SJSA1 (cell line): Measurements from ENCODE around the gene NUDT3. TPM values are rescaled to one million over a fixed set of nuclear protein-coding genes. Genes with fewer than 3 reads are reported as not detected.
"Not testable (repeated sequence)": the region's sequence is repeated elsewhere in the genome, so short reads cannot be mapped to it uniquely, and the experiment has no call there.

Experiments
- DNase-seq, 2 experiments: peaks; one replicate each; pipeline ENCODE4 v3.0.0-alpha.2; 2015 to 2020; ENCODE audit warnings: low spot score in 2 of 2, low read depth in 1 of 2
- H3K27ac ChIP-seq: fragments of 250-450 bp; sonication (Bioruptor Pico); 2 replicates; pipeline ENCODE4 v1.5.1; 2020; ENCODE audit warnings: mild to moderate bottlenecking, moderate library complexity
- H3K27me3 ChIP-seq: fragments of 250-450 bp; sonication (Bioruptor Pico); replicated peaks from 2 replicates; pipeline ENCODE4 v1.5.1; 2020; ENCODE audit warnings: mild to moderate bottlenecking, moderate library complexity
- H3K36me3 ChIP-seq: fragments of 250-450 bp; sonication (Bioruptor Pico); 2 replicates; pipeline ENCODE4 v1.5.1; 2020; ENCODE audit warnings: mild to moderate bottlenecking
- H3K4me1 ChIP-seq: fragments of 250-450 bp; sonication (Bioruptor Pico); replicated peaks from 2 replicates; pipeline ENCODE4 v1.6.1; 2021; ENCODE audit warnings: mild to moderate bottlenecking
- H3K4me3 ChIP-seq: fragments of 250-450 bp; sonication (Bioruptor Pico); 2 replicates; pipeline ENCODE4 v1.5.1; 2020; ENCODE audit warnings: mild to moderate bottlenecking
- H3K9me3 ChIP-seq: fragments of 250-450 bp; sonication (Bioruptor Pico); replicated peaks from 2 replicates; pipeline ENCODE4 v1.5.1; 2020; ENCODE audit warnings: mild to moderate bottlenecking
- total RNA-seq: library from RNA; depleted of rRNA; stranded (reverse); fragments of >200 nt; shearing (Covaris generic); gene quantifications from 2 replicates; pipeline ENCODE4 v1.2.3, GENCODE V29; 2014

NUDT3 gene
- total RNA-seq, 1 experiment from 2014 or later, result 20.2 TPM

- H3K9me3 ChIP-seq, result no peaks in the 10 kb centered on the region
- H3K36me3 ChIP-seq, result peaks cover 1% of the 10 kb centered on the region
- no peak overlapping the region for H3K27ac ChIP-seq
- no peaks in the 10 kb centered on the region for H3K27me3 ChIP-seq
- no peak overlapping the region for H3K4me3 ChIP-seq
- H3K4me1 ChIP-seq, result no peaks in the 10 kb centered on the region
- no peak for DNase-seq
These were observed 67.6 kb downstream of the NUDT3 start for GRCh38 chr6:34324738-34325444.

GRCh38 chr6:34324221-34324620 is 68.2 kb downstream of the NUDT3 start:
- H3K27ac ChIP-seq, H3K4me3 ChIP-seq, H3K36me3 ChIP-seq, H3K27me3 ChIP-seq, H3K9me3 ChIP-seq, H3K4me1 ChIP-seq, DNase-seq: not testable (repeated sequence)

GRCh38 chr6:34323300-34323699 is 69.2 kb downstream of the NUDT3 start:
- no peaks in the 10 kb centered on the region for H3K27me3 ChIP-seq
- no peak overlapping the region for H3K4me3 ChIP-seq
- no peaks in the 10 kb centered on the region; the same call in 1 of the 2 replicates for H3K36me3 ChIP-seq
- no peaks in the 10 kb centered on the region for H3K4me1 ChIP-seq
- H3K9me3 ChIP-seq, result no peaks in the 10 kb centered on the region
- no peak overlapping the region for H3K27ac ChIP-seq
- no peak for DNase-seq

GRCh38 chr6:34322732-34323131 is 69.7 kb downstream of the NUDT3 start:
- no peaks in the 10 kb centered on the region for H3K4me1 ChIP-seq
- no peaks in the 10 kb centered on the region; the same call in 1 of the 2 replicates for H3K36me3 ChIP-seq
- H3K27me3 ChIP-seq, result no peaks in the 10 kb centered on the region
- H3K9me3 ChIP-seq, result no peaks in the 10 kb centered on the region
- no peak for DNase-seq
- H3K4me3 ChIP-seq, result no peak overlapping the region
- no peak overlapping the region for H3K27ac ChIP-seq

- Histone ChIP-seq H3K27ac (no peak overlapping the region), H3K27me3 (no peaks in the 10 kb centered on the region), H3K4me3 (no peak overlapping the region), H3K4me1 (no peaks in the 10 kb centered on the region), H3K9me3 (no peaks in the 10 kb centered on the region), H3K36me3 (no peaks in the 10 kb centered on the region; the same call in 1 of the 2 replicates)
- DNase-seq, result no peak
These were observed 70.6 kb downstream of the NUDT3 start for GRCh38 chr6:34321821-34322220.

GRCh38 chr6:34319471-34319885 is 73.0 kb downstream of the NUDT3 start:
- no peaks in the 10 kb centered on the region; the same call in 1 of the 2 replicates for H3K36me3 ChIP-seq
- no peaks in the 10 kb centered on the region for H3K4me1 ChIP-seq
- DNase-seq, result no peak
- H3K27ac ChIP-seq, result no peak overlapping the region
- no peak overlapping the region for H3K4me3 ChIP-seq
- no peaks in the 10 kb centered on the region for H3K9me3 ChIP-seq
- no peaks in the 10 kb centered on the region for H3K27me3 ChIP-seq

GRCh38 chr6:34318499-34319470 is 73.7 kb downstream of the NUDT3 start:
- Histone ChIP-seq H3K27me3 (no peaks in the 10 kb centered on the region), H3K27ac (no peak overlapping the region), H3K36me3 (no peaks in the 10 kb centered on the region; the same call in 1 of the 2 replicates), H3K4me1 (no peaks in the 10 kb centered on the region), H3K4me3 (no peak overlapping the region), H3K9me3 (no peaks in the 10 kb centered on the region)
- DNase-seq, result no peak

- Histone ChIP-seq H3K9me3 (no peaks in the 10 kb centered on the region), H3K27me3 (no peaks in the 10 kb centered on the region), H3K27ac (no peak overlapping the region), H3K4me1 (no peaks in the 10 kb centered on the region), H3K4me3 (no peak overlapping the region), H3K36me3 (no peaks in the 10 kb centered on the region; the same call in 1 of the 2 replicates)
- no peak for DNase-seq
These were observed 74.5 kb downstream of the NUDT3 start for GRCh38 chr6:34317882-34318498.

- Histone ChIP-seq H3K4me3 (no peak overlapping the region), H3K27me3 (no peaks in the 10 kb centered on the region), H3K9me3 (no peaks in the 10 kb centered on the region), H3K4me1 (no peaks in the 10 kb centered on the region), H3K36me3 (no peaks in the 10 kb centered on the region), H3K27ac (no peak overlapping the region)
- no peak for DNase-seq
These were observed 75.3 kb downstream of the NUDT3 start for GRCh38 chr6:34317172-34317477.

GRCh38 chr6:34316431-34317171 is 75.9 kb downstream of the NUDT3 start:
- H3K4me3 ChIP-seq, result no peak overlapping the region
- no peaks in the 10 kb centered on the region for H3K27me3 ChIP-seq
- no peaks in the 10 kb centered on the region for H3K9me3 ChIP-seq
- H3K27ac ChIP-seq, result no peak overlapping the region
- DNase-seq, result no peak
- no peaks in the 10 kb centered on the region for H3K36me3 ChIP-seq
- no peaks in the 10 kb centered on the region for H3K4me1 ChIP-seq

GRCh38 chr6:34315780-34316179 is 76.7 kb downstream of the NUDT3 start:
- no peak for DNase-seq
- H3K4me3 ChIP-seq, result no peak overlapping the region
- H3K9me3 ChIP-seq, result no peaks in the 10 kb centered on the region
- H3K4me1 ChIP-seq, result no peaks in the 10 kb centered on the region
- H3K27me3 ChIP-seq, result no peaks in the 10 kb centered on the region
- H3K27ac ChIP-seq, result no peak overlapping the region
- no peaks in the 10 kb centered on the region for H3K36me3 ChIP-seq

GRCh38 chr6:34315256-34315655 is 77.2 kb downstream of the NUDT3 start:
- H3K27ac ChIP-seq, result no peak overlapping the region
- H3K27me3 ChIP-seq, result no peaks in the 10 kb centered on the region
- no peak overlapping the region for H3K4me3 ChIP-seq
- H3K9me3 ChIP-seq, result no peaks in the 10 kb centered on the region
- no peaks in the 10 kb centered on the region for H3K4me1 ChIP-seq
- no peaks in the 10 kb centered on the region for H3K36me3 ChIP-seq
- no peak for DNase-seq

- Histone ChIP-seq H3K27ac (no peak overlapping the region), H3K27me3 (no peaks in the 10 kb centered on the region), H3K9me3 (no peaks in the 10 kb centered on the region), H3K4me3 (no peak overlapping the region), H3K4me1 (no peaks in the 10 kb centered on the region), H3K36me3 (no peaks in the 10 kb centered on the region)
- no peak for DNase-seq
These were observed 80.2 kb downstream of the NUDT3 start for GRCh38 chr6:34312259-34312658.
